PC-3 (cell line): Measurements from ENCODE around the gene COL7A1. TPM values are rescaled to one million over a fixed set of nuclear protein-coding genes. Genes with fewer than 3 reads are reported as not detected.

Experiments used
- ATAC-seq: fragments of 200-7000 bp; cut with Tn5 transposase; 2 replicates; pipeline ENCODE4 v1.9.1; 2020; ENCODE audit warnings: mild to moderate bottlenecking, moderate library complexity
- BruUV-seq: library from RNA; stranded (reverse); fragments of 400-500 nt; replicated peaks from 2 replicates; lab custom pipeline; 2021; lab: Mats Ljungman, UMichigan
- CTCF ChIA-PET: fragments of 300-600 bp; sonication (Branson Sonifier 250); formaldehyde crosslinking; loops from one replicate; lab custom pipeline; 2022; ENCODE audit warnings: antibody characterized with exemption; lab: Charles Lee
- POLR2A ChIA-PET: fragments of 300-600 bp; sonication (Branson Sonifier 250); formaldehyde crosslinking; loops from one replicate; lab custom pipeline; 2022; ENCODE audit warnings: antibody characterized with exemption; ENCODE audit not compliant: unreplicated experiment; lab: Charles Lee
- DNase-seq: peaks from one replicate; pipeline ENCODE4 v3.0.0-alpha.2; 2015
- H2AFZ ChIP-seq: fragments of 300-600 bp; sonication (generic); 2 replicates; pipeline ENCODE4 v1.6.0; 2016; ENCODE audit warnings: antibody characterized with exemption, low read length
- H3F3A ChIP-seq: fragments of 300-600 bp; sonication (generic); one replicate; pipeline ENCODE4 v1.6.0; 2017; ENCODE audit warnings: antibody characterized with exemption, low read length, control low read depth, mild to moderate bottlenecking; ENCODE audit not compliant: unreplicated experiment
- H3K27ac ChIP-seq: fragments of 300-600 bp; sonication (generic); 2 replicates; pipeline ENCODE4 v1.5.1; 2016; ENCODE audit warnings: mild to moderate bottlenecking, low read length
- H3K27me3 ChIP-seq: fragments of 300-600 bp; sonication (generic); 2 replicates; pipeline ENCODE4 v1.6.1; 2016; ENCODE audit warnings: low read length, mixed read lengths
- H3K36me3 ChIP-seq: fragments of 300-600 bp; sonication (generic); 2 replicates; pipeline ENCODE4 v1.6.1; 2016; ENCODE audit warnings: low read depth, mixed run types, low read length, mixed read lengths
- H3K4me1 ChIP-seq: fragments of 300-600 bp; sonication (generic); 2 replicates; pipeline ENCODE4 v1.5.1; 2016; ENCODE audit warnings: low read length; ENCODE audit not compliant: insufficient read depth
- H3K4me2 ChIP-seq: fragments of 300-600 bp; sonication (generic); 2 replicates; pipeline ENCODE4 v1.6.0; 2016; ENCODE audit warnings: low read length
- H3K4me3 ChIP-seq: fragments of 300-600 bp; sonication (generic); 2 replicates; pipeline ENCODE4 v1.5.1; 2016; ENCODE audit warnings: mild to moderate bottlenecking, low read length, mixed read lengths
- H3K79me2 ChIP-seq: fragments of 300-600 bp; sonication (generic); 2 replicates; pipeline ENCODE4 v1.6.1; 2017; ENCODE audit warnings: low read length, mixed read lengths
- H3K9ac ChIP-seq: fragments of 300-600 bp; sonication (generic); 2 replicates; pipeline ENCODE4 v1.6.0; 2016; ENCODE audit warnings: mild to moderate bottlenecking, low read length
- H3K9me2 ChIP-seq: fragments of 300-600 bp; sonication (generic); replicated peaks from 2 replicates; pipeline ENCODE4 v1.6.1; 2016; ENCODE audit warnings: mixed run types, low read length, mixed read lengths
- H3K9me3 ChIP-seq: fragments of 300-600 bp; sonication (generic); 2 replicates; pipeline ENCODE4 v1.6.1; 2016; ENCODE audit warnings: low read length, mixed read lengths
- H4K20me1 ChIP-seq: fragments of 300-600 bp; sonication (generic); 2 replicates; pipeline ENCODE4 v1.6.1; 2016; ENCODE audit warnings: low read length, mixed read lengths
- EZH2 ChIP-seq: fragments of 300-600 bp; sonication (generic); IDR thresholded peaks from one replicate; pipeline ENCODE4 v1.6.1; 2017; ENCODE audit warnings: antibody characterized with exemption, mild to moderate bottlenecking, low read length; ENCODE audit not compliant: unreplicated experiment
- EZH2phosphoT487 ChIP-seq: fragments of 300-600 bp; sonication (generic); IDR thresholded peaks from 2 replicates; pipeline ENCODE4 v1.6.1; 2018; ENCODE audit warnings: mild to moderate bottlenecking, antibody characterized with exemption, low read length, borderline replicate concordance
- intact Hi-C: fragments of 100-400 bp; cut with micrococcal nuclease; formaldehyde crosslinking; loops from 2 replicates; pipeline ENCODE4 v1.9.0; 2023
- total RNA-seq: library from RNA; depleted of rRNA; stranded (reverse); fragments of >200 nt; gene quantifications from 2 replicates; pipeline ENCODE4 v1.2.3, GENCODE V29; 2014
- TF ChIP-seq, protein P1 (sequence below): fragments of 300-600 bp; sonication (generic); conservative IDR thresholded peaks from 2 replicates; pipeline ENCODE4 v1.5.1; 2017; ENCODE audit warnings: antibody characterized with exemption, low read depth, mild to moderate bottlenecking, low read length

COL7A1 gene
- total RNA-seq, 1 experiment from 2014 or later, result 7.9 TPM

DNA sequence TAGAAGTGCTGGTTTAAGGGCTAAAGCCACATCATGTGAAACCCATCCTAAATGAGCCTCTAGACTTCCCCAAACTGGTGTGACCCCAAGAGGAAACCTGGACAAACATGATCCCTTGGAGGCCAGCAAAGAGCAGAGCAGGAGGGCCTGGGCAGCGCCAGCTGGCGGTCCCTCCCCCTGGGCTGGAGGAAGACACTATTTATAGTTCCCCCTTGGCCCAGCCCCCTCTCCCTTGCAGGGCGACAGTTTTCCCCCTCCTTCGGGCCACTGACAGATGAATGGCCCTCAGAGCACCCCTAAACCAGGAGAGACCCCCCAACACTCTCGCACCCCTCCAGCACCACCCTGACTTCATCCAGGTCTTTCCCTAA, 34.5 kb downstream of the COL7A1 start:
- no peaks in the 10 kb centered on the region for H3K27me3 ChIP-seq
- H4K20me1 ChIP-seq, result no peaks in the 10 kb centered on the region
- no peaks in the 10 kb centered on the region for H3K9me2 ChIP-seq
- H2AFZ ChIP-seq, result no peak overlapping the region
- BruUV-seq, result no TSS peak
- no peaks in the 10 kb centered on the region for H3K36me3 ChIP-seq
- POLR2A ChIA-PET, result interaction anchor here (0.8 kb wide), 1 partner anchor 87 kb away, joined by 8 read pairs; no protein-coding TSS in a partner anchor
- peaks cover 4% of the 10 kb centered on the region for H3F3A ChIP-seq
- no peak overlapping the region for H3K27ac ChIP-seq
- peaks cover 43% of the 10 kb centered on the region for H3K4me1 ChIP-seq
- H3K4me3 ChIP-seq, result no peak overlapping the region
- CTCF ChIA-PET, result interaction anchor here (0.6 kb wide), 1 partner anchor 22 kb away, joined by 4 read pairs; no protein-coding TSS in a partner anchor
- H3K9ac ChIP-seq, result no peak overlapping the region
- DNase-seq, result no peak
- TF ChIP-seq, protein P1, sequence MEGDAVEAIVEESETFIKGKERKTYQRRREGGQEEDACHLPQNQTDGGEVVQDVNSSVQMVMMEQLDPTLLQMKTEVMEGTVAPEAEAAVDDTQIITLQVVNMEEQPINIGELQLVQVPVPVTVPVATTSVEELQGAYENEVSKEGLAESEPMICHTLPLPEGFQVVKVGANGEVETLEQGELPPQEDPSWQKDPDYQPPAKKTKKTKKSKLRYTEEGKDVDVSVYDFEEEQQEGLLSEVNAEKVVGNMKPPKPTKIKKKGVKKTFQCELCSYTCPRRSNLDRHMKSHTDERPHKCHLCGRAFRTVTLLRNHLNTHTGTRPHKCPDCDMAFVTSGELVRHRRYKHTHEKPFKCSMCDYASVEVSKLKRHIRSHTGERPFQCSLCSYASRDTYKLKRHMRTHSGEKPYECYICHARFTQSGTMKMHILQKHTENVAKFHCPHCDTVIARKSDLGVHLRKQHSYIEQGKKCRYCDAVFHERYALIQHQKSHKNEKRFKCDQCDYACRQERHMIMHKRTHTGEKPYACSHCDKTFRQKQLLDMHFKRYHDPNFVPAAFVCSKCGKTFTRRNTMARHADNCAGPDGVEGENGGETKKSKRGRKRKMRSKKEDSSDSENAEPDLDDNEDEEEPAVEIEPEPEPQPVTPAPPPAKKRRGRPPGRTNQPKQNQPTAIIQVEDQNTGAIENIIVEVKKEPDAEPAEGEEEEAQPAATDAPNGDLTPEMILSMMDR, result no peak
- peaks cover 10% of the 10 kb centered on the region for H3K79me2 ChIP-seq
- H3K9me3 ChIP-seq, result no peaks in the 10 kb centered on the region
- no peak for ATAC-seq
- H3K4me2 ChIP-seq, result no peak overlapping the region
- intact Hi-C loops, result loop anchor here (5.0 kb wide), 1 partner anchor 122 kb away; no protein-coding TSS in a partner anchor

DNA sequence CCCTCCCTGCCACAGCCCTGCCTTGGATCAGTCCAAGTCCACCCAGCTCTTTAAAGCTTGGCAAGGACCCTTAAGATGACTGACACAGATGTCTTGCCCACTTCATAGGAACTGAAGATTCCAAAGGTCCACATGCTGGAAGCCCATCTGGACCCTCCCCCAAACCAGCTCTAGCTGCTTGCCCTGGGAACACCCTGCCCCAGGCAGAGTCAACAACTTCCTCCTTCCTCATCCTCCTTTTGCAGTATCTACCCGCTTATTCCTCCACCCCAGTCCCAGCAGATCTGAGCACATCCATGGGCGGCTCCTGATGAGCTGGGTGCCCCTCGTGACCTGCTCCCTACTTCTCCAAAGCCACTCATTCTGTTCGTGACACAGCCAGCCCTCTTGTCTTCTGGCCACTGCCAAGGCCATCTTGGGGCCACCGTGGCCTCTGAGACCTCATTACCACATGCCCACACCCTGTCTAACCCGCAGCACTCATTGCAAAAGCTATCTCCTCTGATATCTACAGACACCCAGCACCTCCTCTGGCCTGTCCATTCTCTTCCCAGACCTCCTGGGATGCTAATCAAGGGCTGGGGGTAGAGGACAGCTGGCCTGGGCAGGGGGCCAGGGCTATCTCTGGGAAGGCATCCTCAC, 36.5 kb downstream of the COL7A1 start:
- POLR2A ChIA-PET, result interaction anchor here (0.7 kb wide), 1 partner anchor 448 kb away, joined by 4 read pairs; the partner anchor contains the start of gene WDR6
- BruUV-seq, result no TSS peak
- Histone ChIP-seq H2AFZ (no peak overlapping the region), H3K4me2 (no peak overlapping the region), H3K9ac (no peak overlapping the region), H4K20me1 (no peaks in the 10 kb centered on the region), H3K4me3 (no peak overlapping the region), H3F3A (peaks cover 4% of the 10 kb centered on the region), H3K9me3 (no peaks in the 10 kb centered on the region), H3K79me2 (peaks cover 30% of the 10 kb centered on the region), H3K27me3 (no peaks in the 10 kb centered on the region), H3K9me2 (no peaks in the 10 kb centered on the region), H3K27ac (no peak overlapping the region), H3K36me3 (no peaks in the 10 kb centered on the region), H3K4me1 (peaks cover 38% of the 10 kb centered on the region)
- no peak for TF ChIP-seq EZH2phosphoT487
- no peak for TF ChIP-seq EZH2
- TF ChIP-seq, protein P1, result peak; percentile 41; the same call in 1 of the 2 replicates
- no peak for DNase-seq
- intact Hi-C loops, result loop anchor here (5.0 to 10.0 kb wide), 3 partner anchors 39 to 1174 kb away; partner anchors contain the start of genes ATRIP, COL7A1 and PTPN23
- CTCF ChIA-PET, result interaction anchor here (0.5 to 1.0 kb wide), 4 partner anchors 77 to 158 kb away, joined by 3 to 7 read pairs (median 4); partner anchors contain the start of gene SLC26A6
- ATAC-seq, result no peak
